G401.6 (cell line): ENCODE results near the gene LAMP1.
"Not testable (repeated sequence)": the region's sequence is repeated elsewhere in the genome, so short reads cannot be mapped to it uniquely, and the experiment has no call there.

Experiments
- FAIRE-seq: peaks from 2 replicates; lab custom pipeline; 2012; peaks lifted over from hg19 to GRCh38; lab: Jason Lieb, UNC

LAMP1 gene

GRCh38 chr13:113358653-113359190, 61.7 kb downstream of the LAMP1 start:
- no peak for FAIRE-seq

GRCh38 chr13:113359571-113359970, 62.5 kb downstream of the LAMP1 start:
- no peak for FAIRE-seq

GRCh38 chr13:113360446-113360845, 63.4 kb downstream of the LAMP1 start:
- FAIRE-seq, result no peak

GRCh38 chr13:113361406-113361805, 64.4 kb downstream of the LAMP1 start:
- no peak for FAIRE-seq

- no peak for FAIRE-seq
Observed at GRCh38 chr13:113364311-113364889, 67.4 kb downstream of the LAMP1 start.

- FAIRE-seq, result no peak
Observed at GRCh38 chr13:113364901-113365582, 68.0 kb downstream of the LAMP1 start.

- FAIRE-seq, result no peak
Observed at GRCh38 chr13:113365583-113365970, 68.5 kb downstream of the LAMP1 start.

GRCh38 chr13:113365971-113366588, 69.0 kb downstream of the LAMP1 start:
- FAIRE-seq, result no peak

- no peak for FAIRE-seq
Observed at GRCh38 chr13:113367020-113367560, 70.1 kb downstream of the LAMP1 start.

- FAIRE-seq, result no peak
Observed at GRCh38 chr13:113367771-113368170, 70.7 kb downstream of the LAMP1 start.

- FAIRE-seq, result not testable (repeated sequence)
Observed at GRCh38 chr13:113368353-113368752, 71.3 kb downstream of the LAMP1 start.

GRCh38 chr13:113369189-113369588, 72.2 kb downstream of the LAMP1 start:
- no peak for FAIRE-seq

GRCh38 chr13:113369881-113370280, 72.8 kb downstream of the LAMP1 start:
- FAIRE-seq, result no peak

- FAIRE-seq, result no peak
Observed at GRCh38 chr13:113371061-113371460, 74.0 kb downstream of the LAMP1 start.

GRCh38 chr13:113371701-113372100, 74.7 kb downstream of the LAMP1 start:
- FAIRE-seq, result not testable (repeated sequence)
